Measurements from ENCODE around the gene DZANK1. TPM values are rescaled to one million over a fixed set of nuclear protein-coding genes. Genes with fewer than 3 reads are reported as not detected.
"Not testable (repeated sequence)": the region's sequence is repeated elsewhere in the genome, so short reads cannot be mapped to it uniquely, and the experiment has no call there.

DZANK1 gene
- total RNA-seq, 1 experiment from 2014 or later: 2.1 TPM

DNA sequence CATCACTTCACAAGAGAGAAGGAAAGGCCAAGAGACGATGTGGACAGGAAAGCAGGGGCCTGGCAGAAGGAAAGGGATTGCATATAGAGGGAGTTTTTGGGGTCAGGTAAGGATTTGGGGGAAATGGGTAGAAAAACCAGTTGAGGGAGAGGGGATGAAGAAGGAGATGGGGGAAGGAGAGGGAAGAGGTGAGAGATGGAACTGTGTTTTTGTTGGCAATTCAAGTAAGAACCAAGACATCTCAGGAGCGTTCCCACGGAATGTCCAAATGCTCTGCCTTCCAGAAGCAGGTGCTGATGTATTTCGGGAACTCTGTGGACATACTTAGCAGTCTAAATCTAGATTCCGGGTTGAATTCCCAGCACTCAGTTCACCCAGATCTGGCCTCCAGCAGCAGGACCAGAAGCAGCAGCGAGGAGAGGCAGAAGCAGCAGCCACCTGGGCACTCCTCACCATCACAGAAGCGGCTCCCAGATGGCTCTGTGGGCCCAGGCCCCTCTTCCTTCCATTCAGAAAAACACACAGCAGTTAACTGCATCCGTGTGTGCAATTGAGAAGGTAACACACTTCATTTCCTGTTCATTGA lies 88.8 kb downstream of the DZANK1 start:
- DNase-seq: no peak
- Histone ChIP-seq H3K27ac (no peak overlapping the region), H3K27me3 (peaks cover 4% of the 10 kb centered on the region; the same call in 1 of the 2 replicates), H3K4me1 (no peaks in the 10 kb centered on the region), H3K9me3 (replicated peaks) (0 out of 2 replicates have a peak, but pooled peaks cover 3% of the 10 kb centered on the region), H3K36me3 (no peaks in the 10 kb centered on the region), H3K4me3 (no peak overlapping the region)

DNA sequence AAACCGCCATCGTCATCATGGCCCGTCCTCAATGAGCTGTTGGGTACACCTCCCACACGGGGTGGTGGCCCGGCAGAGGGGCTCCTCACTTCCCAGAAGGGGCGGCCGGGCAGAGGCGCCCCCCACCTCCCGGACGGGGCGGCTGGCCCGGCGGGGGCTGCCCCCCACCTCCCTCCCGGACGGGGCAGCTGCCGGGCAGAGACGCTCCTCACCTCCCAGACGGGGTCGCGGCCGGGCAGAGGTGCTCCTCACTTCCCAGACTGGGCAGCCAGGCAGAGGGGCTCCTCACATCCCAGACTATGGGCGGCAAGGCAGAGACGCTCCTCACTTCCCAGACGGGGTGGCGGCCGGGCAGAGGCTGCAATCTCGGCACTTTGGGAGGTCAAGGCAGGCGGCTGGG lies 91.3 kb downstream of the DZANK1 start:
- H3K9me3 ChIP-seq (replicated peaks); H3K27ac ChIP-seq; H3K27me3 ChIP-seq; H3K36me3 ChIP-seq; DNase-seq; H3K4me3 ChIP-seq; H3K4me1 ChIP-seq: not testable (repeated sequence)

DNA sequence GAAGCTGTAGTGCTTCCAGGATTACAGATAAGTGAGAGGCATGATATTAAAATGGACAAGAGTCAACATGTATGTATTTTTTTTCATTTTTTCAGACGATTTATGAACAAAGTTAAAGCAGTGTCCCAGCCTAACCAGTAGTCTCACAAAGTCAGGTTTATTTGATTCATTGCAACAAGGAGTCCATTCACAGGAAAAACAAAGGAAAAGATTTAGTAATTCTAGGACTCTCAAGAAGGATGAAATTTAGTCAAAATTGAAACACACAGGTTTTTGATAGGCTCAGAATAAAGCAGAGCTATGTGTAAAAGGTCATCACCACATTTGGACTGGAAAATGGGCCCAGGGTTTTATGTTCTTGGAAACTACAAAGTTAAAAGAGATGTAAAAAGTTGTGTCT lies 94.5 kb downstream of the DZANK1 start:
- Histone ChIP-seq H3K4me3 (no peak overlapping the region), H3K27ac (no peak overlapping the region), H3K36me3 (no peaks in the 10 kb centered on the region), H3K9me3 (replicated peaks) (0 out of 2 replicates have a peak, but pooled peaks cover 3% of the 10 kb centered on the region), H3K27me3 (no peaks in the 10 kb centered on the region), H3K4me1 (no peaks in the 10 kb centered on the region)
- no peak for DNase-seq

DNA sequence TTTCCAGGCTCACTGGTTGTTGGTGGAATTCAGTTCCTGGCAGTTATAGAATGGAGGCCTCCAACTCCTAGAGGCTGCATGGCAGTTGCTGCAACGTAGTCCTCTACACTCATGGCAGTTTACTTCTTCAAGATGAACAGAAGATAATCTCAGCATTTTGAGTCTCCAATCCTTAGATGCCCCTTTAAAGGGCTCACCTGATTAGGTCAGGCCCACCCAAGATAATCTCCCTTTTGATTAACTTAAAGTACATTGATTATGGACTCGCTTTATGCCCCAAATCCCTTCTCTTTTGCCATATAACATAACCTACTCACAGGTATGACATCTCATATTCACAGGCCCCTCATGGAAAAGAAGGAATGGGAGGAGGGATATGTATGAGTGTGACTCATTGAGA lies 102.1 kb downstream of the DZANK1 start:
- no peaks in the 10 kb centered on the region for H3K36me3 ChIP-seq
- no peak overlapping the region for H3K4me3 ChIP-seq
- no peak for DNase-seq
- peaks cover 8% of the 10 kb centered on the region; the same call in 1 of the 2 replicates for H3K27me3 ChIP-seq
- H3K27ac ChIP-seq: no peak overlapping the region
- H3K9me3 ChIP-seq (replicated peaks): no peaks in the 10 kb centered on the region
- no peaks in the 10 kb centered on the region for H3K4me1 ChIP-seq

DNA sequence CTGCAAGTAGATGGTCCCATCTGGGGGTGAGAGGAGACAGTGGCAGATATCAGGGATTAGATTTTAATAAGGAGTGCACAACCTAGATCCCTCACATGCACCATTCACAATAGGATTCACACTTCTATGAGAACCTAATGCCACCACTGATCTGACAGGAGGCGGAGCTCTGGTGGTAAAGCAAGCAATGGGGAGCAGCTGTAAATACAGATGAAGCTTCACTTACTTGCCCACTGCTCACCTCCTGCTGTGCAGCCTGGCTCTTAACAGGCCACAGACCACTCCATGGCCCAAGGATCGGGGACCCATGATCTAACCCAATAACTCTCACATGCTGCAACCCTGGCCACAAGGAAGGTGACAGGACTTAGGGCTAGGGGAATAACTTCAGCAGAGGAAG lies 103.1 kb downstream of the DZANK1 start:
- H3K4me3 ChIP-seq: no peak overlapping the region
- no peaks in the 10 kb centered on the region for H3K9me3 ChIP-seq (replicated peaks)
- H3K4me1 ChIP-seq: no peaks in the 10 kb centered on the region
- peaks cover 8% of the 10 kb centered on the region; the same call in 1 of the 2 replicates for H3K27me3 ChIP-seq
- no peak overlapping the region for H3K27ac ChIP-seq
- H3K36me3 ChIP-seq: no peaks in the 10 kb centered on the region
- DNase-seq: peak; percentile 13 to 27

DNA sequence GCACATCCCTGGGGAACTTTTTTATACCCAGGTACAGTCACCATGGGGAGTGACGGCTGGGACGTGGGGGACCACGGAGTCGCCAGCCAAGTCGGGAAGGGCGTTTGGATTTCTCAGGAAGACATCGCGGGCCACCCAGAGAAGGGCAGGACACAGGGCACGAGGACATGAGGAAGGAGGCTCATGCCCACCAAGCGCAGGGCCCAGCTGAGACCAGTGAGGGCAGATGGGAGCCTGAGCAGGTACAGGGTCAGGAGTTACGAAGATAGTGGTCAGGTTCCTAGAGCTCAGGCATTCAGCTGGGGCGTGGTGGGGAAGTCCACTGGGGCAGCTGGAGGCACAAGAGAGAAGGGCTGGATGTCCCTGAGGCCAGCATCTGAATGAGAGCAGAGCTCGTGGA lies 103.9 kb downstream of the DZANK1 start:
- Histone ChIP-seq H3K27me3 (peaks cover 8% of the 10 kb centered on the region; the same call in 1 of the 2 replicates), H3K36me3 (no peaks in the 10 kb centered on the region), H3K9me3 (replicated peaks) (no peaks in the 10 kb centered on the region), H3K4me1 (no peaks in the 10 kb centered on the region), H3K27ac (no peak overlapping the region), H3K4me3 (no peak overlapping the region)
- no peak for DNase-seq

DNA sequence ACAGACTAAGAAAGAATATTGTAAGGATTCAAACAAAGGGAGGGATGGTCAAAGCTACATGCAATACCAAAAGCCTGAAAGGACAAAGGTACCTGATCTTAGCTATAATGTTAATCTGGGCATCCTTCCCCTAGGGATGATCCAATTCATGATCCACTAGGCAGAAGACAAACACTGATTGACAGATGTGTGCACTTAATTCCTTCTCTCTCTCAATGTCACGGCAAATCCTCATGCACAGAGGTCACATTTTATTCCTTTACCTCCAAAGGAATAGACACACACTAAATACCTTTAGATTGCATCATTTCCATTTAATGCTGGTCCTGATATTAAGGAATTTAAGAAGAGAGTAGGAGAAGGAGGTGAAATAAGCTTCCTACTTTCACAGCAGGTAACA lies 105.2 kb downstream of the DZANK1 start:
- H3K4me1 ChIP-seq: no peaks in the 10 kb centered on the region
- no peak for DNase-seq
- H3K9me3 ChIP-seq (replicated peaks): no peaks in the 10 kb centered on the region
- H3K4me3 ChIP-seq: no peak overlapping the region
- H3K27ac ChIP-seq: no peak overlapping the region
- no peaks in the 10 kb centered on the region for H3K36me3 ChIP-seq
- peaks cover 8% of the 10 kb centered on the region; the same call in 1 of the 2 replicates for H3K27me3 ChIP-seq

DNA sequence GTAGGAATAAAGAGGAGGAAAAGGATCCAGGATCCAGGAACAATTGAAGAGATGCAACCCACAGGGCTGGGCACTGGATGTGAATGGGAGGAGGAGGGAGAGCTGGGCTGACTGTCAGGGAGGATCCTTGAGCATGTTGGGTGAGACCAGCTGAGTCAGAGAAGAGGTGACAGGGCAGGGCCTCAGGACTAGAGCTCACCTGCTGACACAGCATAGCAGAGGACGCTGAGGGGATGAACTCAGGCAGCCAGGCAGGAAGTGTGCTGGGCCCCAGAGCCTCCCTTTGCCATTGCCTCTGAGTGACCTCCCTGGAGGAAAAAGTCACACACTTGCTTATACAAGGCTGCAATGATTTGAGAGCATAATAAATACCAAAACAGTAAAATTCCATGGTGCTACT lies 106.2 kb downstream of the DZANK1 start:
- no peak overlapping the region for H3K27ac ChIP-seq
- no peaks in the 10 kb centered on the region for H3K4me1 ChIP-seq
- H3K9me3 ChIP-seq (replicated peaks): no peaks in the 10 kb centered on the region
- DNase-seq: no peak
- H3K36me3 ChIP-seq: no peaks in the 10 kb centered on the region
- H3K27me3 ChIP-seq: peaks cover 8% of the 10 kb centered on the region; the same call in 1 of the 2 replicates
- H3K4me3 ChIP-seq: no peak overlapping the region

DNA sequence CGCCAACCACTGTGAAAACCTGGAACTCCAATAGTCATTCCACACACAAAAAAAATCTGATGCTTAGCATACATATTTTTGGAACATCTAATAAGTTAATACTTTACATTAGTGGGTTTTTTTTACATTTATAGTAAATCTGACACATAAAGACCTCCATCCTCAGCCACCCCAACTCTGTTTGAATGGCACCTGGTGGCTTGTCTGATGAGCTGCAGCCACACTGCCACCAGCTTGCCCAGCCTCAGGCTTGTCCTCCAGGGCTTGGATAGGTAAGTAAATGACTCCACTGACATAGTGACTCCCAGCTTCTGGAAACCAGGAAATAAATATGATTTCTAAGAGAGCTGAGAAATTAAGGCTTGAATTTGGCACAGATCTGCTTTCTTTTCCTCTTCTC lies 107.0 kb downstream of the DZANK1 start:
- H3K27ac ChIP-seq: no peak overlapping the region
- H3K9me3 ChIP-seq (replicated peaks): no peaks in the 10 kb centered on the region
- no peaks in the 10 kb centered on the region for H3K36me3 ChIP-seq
- H3K27me3 ChIP-seq: peaks cover 11% of the 10 kb centered on the region; the same call in 1 of the 2 replicates
- no peaks in the 10 kb centered on the region for H3K4me1 ChIP-seq
- no peak overlapping the region for H3K4me3 ChIP-seq
- DNase-seq: no peak

DNA sequence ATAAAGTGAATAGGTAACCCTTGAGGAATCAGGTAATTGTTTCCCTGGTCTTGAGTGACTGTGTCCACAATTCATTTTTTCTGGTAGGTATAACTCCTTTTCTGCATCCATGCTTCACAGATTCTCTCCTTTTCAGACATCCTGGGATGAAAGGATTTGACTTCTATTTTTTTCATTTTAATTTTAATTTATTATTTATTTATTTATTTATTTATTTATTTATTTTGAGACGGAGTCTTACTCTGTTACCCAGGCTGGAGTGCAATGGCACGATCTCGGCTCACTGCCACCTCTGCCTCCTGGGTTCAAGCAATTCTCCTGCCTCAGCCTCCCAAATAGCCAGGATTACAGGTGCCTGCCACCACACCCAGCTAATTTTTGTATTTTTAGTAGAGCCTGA lies 117.1 kb downstream of the DZANK1 start:
- not testable (repeated sequence) for H3K27ac ChIP-seq; H3K27me3 ChIP-seq; H3K36me3 ChIP-seq; H3K4me3 ChIP-seq; H3K4me1 ChIP-seq; H3K9me3 ChIP-seq (replicated peaks); DNase-seq

Other genes with a start within 250 kb of the DZANK1 start
- 16.2 and 16.4 TPM in 2 replicates for gene ZNF133, start 178.5 kb downstream of the DZANK1 start, total RNA-seq (2014; rRNA removed; shearing (Covaris generic))
- 25.5 and 28.8 TPM in 2 replicates for gene POLR3F, start 360 bp upstream of the DZANK1 start, total RNA-seq (2014; rRNA removed; shearing (Covaris generic))
- gene RBBP9, start 30.2 kb upstream of the DZANK1 start, total RNA-seq (2014; rRNA removed; shearing (Covaris generic)): 29.6 and 30.3 TPM in 2 replicates
- 58.3 and 61.4 TPM in 2 replicates for gene SEC23B, start 40.9 kb upstream of the DZANK1 start, total RNA-seq (2014; rRNA removed; shearing (Covaris generic))
- gene SMIM26, start 100.4 kb upstream of the DZANK1 start, total RNA-seq (2014; rRNA removed; shearing (Covaris generic)): 76.8 and 84.0 TPM in 2 replicates
- gene DTD1, start 121.0 kb upstream of the DZANK1 start, total RNA-seq (2014; rRNA removed; shearing (Covaris generic)): 65.4 and 66.2 TPM in 2 replicates

Data from SJCRH30 (cell line).